ENCODE data around the gene NKIRAS2.
"Not testable (repeated sequence)": the region's sequence is repeated elsewhere in the genome, so short reads cannot be mapped to it uniquely, and the experiment has no call there.

NKIRAS2 gene

GRCh38 chr17:42005166-42005565, 14.7 kb upstream of the NKIRAS2 start:
- Histone ChIP-seq H3K27ac (ENCODE audit: low read depth, low read length) (no peak overlapping the region), H2AFZ (ENCODE audit: low read depth, low read length, severe bottlenecking) (no peak overlapping the region), H3K79me2 (ENCODE audit: insufficient read depth, low read length) (peaks cover 96% of the 10 kb centered on the region), H3F3A (ENCODE audit: insufficient read depth) (no peaks in the 10 kb centered on the region), H3K9ac (ENCODE audit: low read length) (no peak overlapping the region), H3K36me3 (ENCODE audit: low read length) (peaks cover 15% of the 10 kb centered on the region; the same call in 1 of the 2 replicates), H3K4me3 (ENCODE audit: insufficient read depth, low read length, poor library complexity, severe bottlenecking) (no peak overlapping the region), H3K9me3 (ENCODE audit: insufficient read depth, low read length) (no peaks in the 10 kb centered on the region), H4K20me1 (ENCODE audit: low read depth, low read length) (peaks cover 11% of the 10 kb centered on the region; the same call in 1 of the 2 replicates), H3K4me2 (ENCODE audit: low read depth, low read length, poor library complexity, severe bottlenecking) (no peak overlapping the region), H3K9me2 (replicated peaks; ENCODE audit: insufficient read depth, low read length) (no peaks in the 10 kb centered on the region), H3K27me3 (ENCODE audit: low read length) (no peaks in the 10 kb centered on the region)
- TF ChIP-seq EZH2phosphoT487 (conservative IDR thresholded peaks at IDR 0.05; ENCODE audit: low read length): no peak
- TF ChIP-seq CTCF (IDR thresholded peaks at IDR 0.05; ENCODE audit: insufficient read depth, low read length, poor library complexity, severe bottlenecking): no peak

GRCh38 chr17:42009170-42009569, 10.7 kb upstream of the NKIRAS2 start:
- Histone ChIP-seq H3K36me3 (ENCODE audit: low read length) (no peaks in the 10 kb centered on the region), H3K4me2 (ENCODE audit: low read depth, low read length, poor library complexity, severe bottlenecking) (no peak overlapping the region), H4K20me1 (ENCODE audit: low read depth, low read length) (peaks cover 20% of the 10 kb centered on the region), H2AFZ (ENCODE audit: low read depth, low read length, severe bottlenecking) (no peak overlapping the region), H3K79me2 (ENCODE audit: insufficient read depth, low read length) (peaks cover 99% of the 10 kb centered on the region), H3K27ac (ENCODE audit: low read depth, low read length) (no peak overlapping the region), H3K9me3 (ENCODE audit: insufficient read depth, low read length) (no peaks in the 10 kb centered on the region), H3F3A (ENCODE audit: insufficient read depth) (0 out of 2 replicates have a peak, but pooled peaks cover 3% of the 10 kb centered on the region), H3K27me3 (ENCODE audit: low read length) (no peaks in the 10 kb centered on the region), H3K9ac (ENCODE audit: low read length) (no peak overlapping the region), H3K9me2 (replicated peaks; ENCODE audit: insufficient read depth, low read length) (no peaks in the 10 kb centered on the region), H3K4me3 (ENCODE audit: insufficient read depth, low read length, poor library complexity, severe bottlenecking) (no peak overlapping the region)
- TF ChIP-seq CTCF (IDR thresholded peaks at IDR 0.05; ENCODE audit: insufficient read depth, low read length, poor library complexity, severe bottlenecking) (no peak), EZH2phosphoT487 (conservative IDR thresholded peaks at IDR 0.05; ENCODE audit: low read length) (no peak)

GRCh38 chr17:42010266-42010680, 9.6 kb upstream of the NKIRAS2 start:
- not testable (repeated sequence) for H3K27ac ChIP-seq (ENCODE audit: low read depth, low read length); H3K27me3 ChIP-seq (ENCODE audit: low read length); H3K9ac ChIP-seq (ENCODE audit: low read length); H3K36me3 ChIP-seq (ENCODE audit: low read length); H2AFZ ChIP-seq (ENCODE audit: low read depth, low read length, severe bottlenecking); H3K4me2 ChIP-seq (ENCODE audit: low read depth, low read length, poor library complexity, severe bottlenecking); H3K4me3 ChIP-seq (ENCODE audit: insufficient read depth, low read length, poor library complexity, severe bottlenecking); H3F3A ChIP-seq (ENCODE audit: insufficient read depth); H3K9me2 ChIP-seq (replicated peaks; ENCODE audit: insufficient read depth, low read length); H3K9me3 ChIP-seq (ENCODE audit: insufficient read depth, low read length)
- Histone ChIP-seq H4K20me1 (ENCODE audit: low read depth, low read length) (peaks cover 20% of the 10 kb centered on the region), H3K79me2 (ENCODE audit: insufficient read depth, low read length) (peaks cover 99% of the 10 kb centered on the region)

- Histone ChIP-seq H3F3A (ENCODE audit: insufficient read depth) (0 out of 2 replicates have a peak, but pooled peaks cover 3% of the 10 kb centered on the region), H3K9me3 (ENCODE audit: insufficient read depth, low read length) (no peaks in the 10 kb centered on the region), H3K36me3 (ENCODE audit: low read length) (no peaks in the 10 kb centered on the region), H4K20me1 (ENCODE audit: low read depth, low read length) (peaks cover 20% of the 10 kb centered on the region), H3K9me2 (replicated peaks; ENCODE audit: insufficient read depth, low read length) (no peaks in the 10 kb centered on the region), H3K27ac (ENCODE audit: low read depth, low read length) (no peak overlapping the region), H3K9ac (ENCODE audit: low read length) (no peak overlapping the region), H3K4me2 (ENCODE audit: low read depth, low read length, poor library complexity, severe bottlenecking) (no peak overlapping the region), H3K27me3 (ENCODE audit: low read length) (no peaks in the 10 kb centered on the region), H2AFZ (ENCODE audit: low read depth, low read length, severe bottlenecking) (no peak overlapping the region), H3K4me3 (ENCODE audit: insufficient read depth, low read length, poor library complexity, severe bottlenecking) (no peak overlapping the region), H3K79me2 (ENCODE audit: insufficient read depth, low read length) (peaks cover 99% of the 10 kb centered on the region)
- no peak for TF ChIP-seq EZH2phosphoT487 (conservative IDR thresholded peaks at IDR 0.05; ENCODE audit: low read length)
- TF ChIP-seq CTCF (IDR thresholded peaks at IDR 0.05; ENCODE audit: insufficient read depth, low read length, poor library complexity, severe bottlenecking): no peak
Observed at GRCh38 chr17:42010898-42011516, 8.9 kb upstream of the NKIRAS2 start.

GRCh38 chr17:42012363-42012762, 7.5 kb upstream of the NKIRAS2 start:
- not testable (repeated sequence) for H3K27me3 ChIP-seq (ENCODE audit: low read length); H2AFZ ChIP-seq (ENCODE audit: low read depth, low read length, severe bottlenecking); H3K9me2 ChIP-seq (replicated peaks; ENCODE audit: insufficient read depth, low read length); H3K4me2 ChIP-seq (ENCODE audit: low read depth, low read length, poor library complexity, severe bottlenecking); H3K27ac ChIP-seq (ENCODE audit: low read depth, low read length); H3F3A ChIP-seq (ENCODE audit: insufficient read depth); H3K9me3 ChIP-seq (ENCODE audit: insufficient read depth, low read length); H3K36me3 ChIP-seq (ENCODE audit: low read length); H3K9ac ChIP-seq (ENCODE audit: low read length); H3K4me3 ChIP-seq (ENCODE audit: insufficient read depth, low read length, poor library complexity, severe bottlenecking)
- Histone ChIP-seq H4K20me1 (ENCODE audit: low read depth, low read length) (peaks cover 16% of the 10 kb centered on the region), H3K79me2 (ENCODE audit: insufficient read depth, low read length) (peaks cover 98% of the 10 kb centered on the region)

- not testable (repeated sequence) for H3K9ac ChIP-seq (ENCODE audit: low read length); H3K4me2 ChIP-seq (ENCODE audit: low read depth, low read length, poor library complexity, severe bottlenecking); H3K27me3 ChIP-seq (ENCODE audit: low read length); H3K4me3 ChIP-seq (ENCODE audit: insufficient read depth, low read length, poor library complexity, severe bottlenecking); H3K9me3 ChIP-seq (ENCODE audit: insufficient read depth, low read length); H3K36me3 ChIP-seq (ENCODE audit: low read length); H3F3A ChIP-seq (ENCODE audit: insufficient read depth); H3K9me2 ChIP-seq (replicated peaks; ENCODE audit: insufficient read depth, low read length); H3K27ac ChIP-seq (ENCODE audit: low read depth, low read length); H2AFZ ChIP-seq (ENCODE audit: low read depth, low read length, severe bottlenecking)
- Histone ChIP-seq H3K79me2 (ENCODE audit: insufficient read depth, low read length) (peaks cover 84% of the 10 kb centered on the region), H4K20me1 (ENCODE audit: low read depth, low read length) (peaks cover 16% of the 10 kb centered on the region)
Observed at GRCh38 chr17:42013740-42014139, 6.2 kb upstream of the NKIRAS2 start.

All from SU-DHL-6 (cell line).